GM15510 (cell line): ENCODE data around the gene SPACA4.

Experiments used
- POLR2A ChIP-seq: IDR thresholded peaks from 3 replicates; pipeline ENCODE4 v1.6.1; 2011; ENCODE audit warnings: borderline replicate concordance; ENCODE audit not compliant: insufficient read length; ENCODE audit errors: extremely low read depth

Gene SPACA4

DNA sequence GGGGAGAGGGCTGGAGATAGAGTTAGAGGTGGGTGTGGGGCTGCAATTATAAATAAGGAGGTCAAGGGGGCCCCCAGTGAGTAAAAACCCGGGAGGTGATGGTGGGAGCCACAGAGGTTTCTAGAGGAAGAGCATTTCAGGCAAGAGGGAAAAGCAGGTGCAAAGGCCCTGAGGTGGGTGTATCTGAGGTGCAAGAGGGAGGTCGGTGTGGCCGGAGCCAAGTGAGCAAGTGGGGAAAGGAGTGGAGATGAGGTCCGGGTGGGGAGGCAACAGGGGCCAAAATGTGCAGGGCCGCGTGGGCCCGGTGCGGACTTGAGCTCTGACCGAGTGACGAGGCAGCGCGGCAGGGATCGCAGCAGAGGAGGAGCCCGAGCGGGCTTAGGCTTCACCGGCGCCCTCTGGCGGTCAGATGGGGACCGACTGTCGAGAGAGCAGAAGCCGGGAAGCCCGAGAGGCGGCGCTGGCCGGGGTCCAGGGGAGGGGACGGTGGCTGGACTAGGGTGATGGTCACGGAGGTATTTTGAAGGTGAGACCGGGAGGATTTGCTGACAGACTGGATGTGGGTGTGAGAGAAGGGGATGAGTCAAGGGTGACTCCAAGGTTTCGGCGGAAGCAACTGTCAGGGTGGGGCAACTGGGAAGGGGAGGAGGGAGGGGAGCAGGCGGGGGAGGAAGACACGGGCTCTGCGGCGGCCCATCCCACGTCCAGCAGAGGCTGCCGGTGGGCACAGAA, 17.7 kb upstream of the SPACA4 start:
- no peak for TF ChIP-seq POLR2A

DNA sequence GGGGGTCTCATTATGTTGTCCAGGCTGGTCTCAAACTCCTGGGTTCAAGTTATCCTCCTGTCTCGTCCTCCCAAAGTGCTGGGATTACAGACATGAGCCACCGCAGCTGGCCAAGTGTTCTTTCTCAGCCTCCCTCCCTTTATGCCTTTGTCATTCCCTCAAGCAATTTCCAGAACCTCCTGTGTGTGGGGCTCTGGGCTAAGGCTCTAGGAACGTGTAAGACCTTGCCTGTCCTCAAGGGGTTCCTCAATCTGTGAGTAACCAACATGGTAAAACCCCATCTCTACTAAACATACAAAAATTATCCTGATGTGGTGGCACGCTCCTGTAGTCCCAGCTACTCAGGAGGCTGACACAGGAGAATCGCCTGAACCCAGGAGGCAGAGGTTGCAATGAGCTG, 15.5 kb upstream of the SPACA4 start:
- no peak for TF ChIP-seq POLR2A

DNA sequence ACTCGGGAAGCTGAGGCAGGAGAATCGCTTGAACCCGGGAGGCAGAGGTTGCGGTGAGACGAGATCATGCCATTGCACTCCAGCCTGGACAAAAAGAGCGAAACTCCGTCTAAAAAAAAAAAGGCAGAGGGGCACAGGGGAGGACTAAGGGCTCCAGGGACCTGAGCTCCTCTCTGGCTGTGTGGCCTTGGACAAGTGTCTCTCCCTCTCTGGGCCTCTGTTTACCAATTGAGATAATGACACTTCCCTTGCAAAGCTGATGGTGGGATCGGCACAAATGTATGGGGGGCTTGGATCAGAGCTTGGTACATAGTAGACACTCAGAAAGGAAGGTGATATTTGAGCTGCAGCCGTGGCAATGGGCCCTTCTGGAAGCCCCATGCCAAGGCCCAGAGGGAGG, 11.4 kb upstream of the SPACA4 start:
- TF ChIP-seq POLR2A, result no peak

DNA sequence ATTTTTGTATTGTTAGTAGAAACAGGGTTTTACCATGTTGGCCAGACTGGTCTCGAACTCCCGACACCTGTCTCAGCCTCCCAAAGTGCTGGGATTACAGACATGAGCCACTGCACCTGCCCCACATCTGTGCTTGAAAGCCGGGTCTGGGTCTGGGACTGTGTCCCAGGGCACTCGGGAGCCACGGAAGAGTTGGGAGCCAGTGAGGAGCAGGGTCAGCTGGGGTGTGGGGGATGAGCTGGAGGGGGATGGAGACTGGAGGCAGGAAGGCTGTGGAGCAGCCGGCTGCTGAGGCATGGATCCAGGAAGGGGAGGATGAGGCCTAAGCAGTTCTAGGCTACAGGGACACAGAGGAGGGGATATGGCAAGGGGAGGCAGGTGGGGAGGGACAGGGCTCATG, 10.7 kb upstream of the SPACA4 start:
- TF ChIP-seq POLR2A, result no peak

DNA sequence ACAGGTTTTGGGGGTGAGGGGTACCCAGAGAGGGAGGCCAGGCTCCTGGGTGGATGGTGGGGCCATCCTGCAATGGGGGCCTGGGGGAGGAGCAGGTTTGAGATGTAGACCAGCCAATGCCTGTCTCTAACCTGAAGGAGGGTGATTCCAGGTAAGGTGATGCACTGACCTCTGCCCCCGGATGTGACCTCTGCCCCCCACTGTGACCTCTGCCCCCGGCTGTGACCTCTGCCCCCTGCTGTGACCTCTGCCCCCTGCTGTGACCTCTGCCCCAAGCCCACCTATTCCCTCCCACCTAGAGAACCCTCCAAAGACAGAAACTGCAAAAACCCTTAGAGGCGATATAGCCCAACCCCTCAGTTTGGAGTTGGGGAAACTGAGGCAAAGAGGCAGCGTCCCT, 10.3 kb upstream of the SPACA4 start:
- no peak for TF ChIP-seq POLR2A

DNA sequence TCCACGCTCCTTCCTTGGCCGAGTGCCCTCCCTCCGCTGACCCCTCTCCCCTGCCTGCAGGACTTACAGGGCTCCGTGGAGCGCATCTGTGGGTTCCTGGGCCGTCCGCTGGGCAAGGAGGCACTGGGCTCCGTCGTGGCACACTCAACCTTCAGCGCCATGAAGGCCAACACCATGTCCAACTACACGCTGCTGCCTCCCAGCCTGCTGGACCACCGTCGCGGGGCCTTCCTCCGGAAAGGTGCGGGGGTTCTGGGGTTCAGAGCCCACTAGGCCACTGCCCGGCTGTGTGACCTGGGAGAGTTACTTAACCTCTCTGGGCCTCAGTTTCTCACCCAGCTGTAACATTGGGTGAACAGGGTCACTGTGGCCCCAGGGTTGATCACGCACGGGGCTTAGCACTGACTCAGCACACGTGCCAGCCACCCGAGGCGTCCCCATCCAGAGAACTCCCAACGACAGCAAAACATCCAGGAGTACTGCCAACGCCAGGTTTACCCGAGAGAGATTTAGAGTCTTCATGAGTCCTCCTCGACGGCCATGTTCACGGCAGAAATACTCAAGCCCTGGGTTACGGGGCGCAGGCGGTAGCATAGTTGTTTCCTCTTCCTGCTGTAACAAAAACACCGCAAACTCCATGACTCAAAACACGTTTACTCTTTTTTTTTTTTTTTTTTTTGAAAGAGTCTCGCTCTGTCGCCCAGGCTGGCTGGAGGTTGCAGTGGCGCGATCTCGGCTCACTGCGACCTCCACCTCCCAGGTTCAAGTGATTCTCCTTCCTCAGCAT, 9.7 kb upstream of the SPACA4 start:
- no peak for TF ChIP-seq POLR2A

DNA sequence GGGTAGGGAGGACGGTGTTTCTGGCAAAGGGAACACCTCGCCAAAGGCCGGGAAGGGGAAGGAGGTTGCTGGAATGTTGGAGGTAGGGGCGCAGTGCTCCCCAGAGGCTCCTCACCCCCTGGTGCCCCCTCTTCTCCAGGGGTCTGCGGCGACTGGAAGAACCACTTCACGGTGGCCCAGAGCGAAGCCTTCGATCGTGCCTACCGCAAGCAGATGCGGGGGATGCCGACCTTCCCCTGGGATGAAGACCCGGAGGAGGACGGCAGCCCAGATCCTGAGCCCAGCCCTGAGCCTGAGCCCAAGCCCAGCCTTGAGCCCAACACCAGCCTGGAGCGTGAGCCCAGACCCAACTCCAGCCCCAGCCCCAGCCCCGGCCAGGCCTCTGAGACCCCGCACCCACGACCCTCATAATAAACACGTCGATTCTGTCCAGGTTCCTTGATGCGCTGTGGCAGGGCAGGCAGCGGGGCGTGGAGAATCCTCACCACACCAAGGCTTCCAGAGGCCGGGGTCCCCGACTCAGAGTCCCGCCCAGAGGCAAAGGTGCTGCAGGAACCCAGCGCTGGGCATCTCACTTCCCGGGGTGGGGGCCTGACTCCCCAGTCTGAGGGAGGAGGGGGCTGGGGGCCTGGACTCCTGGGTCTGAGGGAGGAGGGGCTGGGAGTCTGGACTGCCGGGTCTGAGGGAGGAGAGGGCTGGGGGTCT, 7.4 kb upstream of the SPACA4 start:
- no peak for TF ChIP-seq POLR2A

DNA sequence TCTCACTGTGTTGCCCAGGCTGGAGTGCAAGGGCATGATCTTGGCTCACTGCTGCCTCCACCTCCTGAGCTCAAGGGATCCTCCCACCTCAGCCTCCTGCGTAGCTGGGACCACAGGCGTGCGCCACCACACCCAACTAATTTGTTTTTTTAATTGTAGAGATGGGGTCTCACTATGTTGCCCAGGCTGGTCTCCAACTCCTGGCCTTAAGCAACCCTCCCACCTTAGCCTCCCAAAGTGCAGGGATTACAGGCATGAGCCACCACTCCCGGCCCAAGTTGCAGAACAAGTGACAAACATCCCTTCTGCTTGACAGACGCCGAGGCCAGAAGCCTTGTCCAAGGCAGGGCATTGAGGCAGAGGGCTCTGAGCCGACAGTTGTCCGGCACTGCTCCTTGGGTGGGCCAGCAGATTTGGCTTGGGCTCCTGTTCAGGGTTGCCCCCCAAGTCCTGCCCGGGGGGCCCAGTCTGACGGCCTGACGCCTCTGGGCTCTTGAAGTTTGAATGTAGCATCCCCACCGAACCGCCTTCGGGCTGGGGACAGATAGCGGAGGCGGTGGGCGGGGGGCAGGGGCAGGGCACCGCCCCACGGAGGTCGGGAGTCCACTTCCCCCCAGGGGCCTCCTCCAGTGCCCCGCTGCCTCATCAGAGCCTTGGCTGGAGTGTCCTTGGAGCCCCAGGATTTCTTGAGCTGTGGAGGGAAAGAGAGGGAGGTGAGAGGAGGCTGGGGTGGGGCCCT, 5.7 kb upstream of the SPACA4 start:
- no peak for TF ChIP-seq POLR2A

DNA sequence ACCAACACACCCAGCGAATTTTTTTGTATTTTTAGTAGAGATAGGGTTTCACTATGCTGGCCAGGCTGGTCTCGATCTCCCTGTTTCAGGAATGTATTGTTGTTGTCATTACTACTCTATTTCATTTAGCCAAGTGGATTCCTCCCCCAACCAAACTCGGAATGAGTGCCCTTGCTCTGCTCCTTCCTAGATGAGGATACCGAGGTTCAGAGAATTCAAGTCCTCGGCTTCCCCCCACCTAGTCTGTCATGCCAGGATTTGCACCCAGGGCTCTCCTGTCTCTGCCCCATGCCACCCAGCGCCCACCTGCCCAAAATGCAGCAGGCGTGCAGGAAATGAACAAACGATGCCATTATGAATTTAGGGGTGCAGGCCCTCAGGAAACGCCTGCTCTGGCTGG, 3.5 kb upstream of the SPACA4 start:
- no peak for TF ChIP-seq POLR2A

DNA sequence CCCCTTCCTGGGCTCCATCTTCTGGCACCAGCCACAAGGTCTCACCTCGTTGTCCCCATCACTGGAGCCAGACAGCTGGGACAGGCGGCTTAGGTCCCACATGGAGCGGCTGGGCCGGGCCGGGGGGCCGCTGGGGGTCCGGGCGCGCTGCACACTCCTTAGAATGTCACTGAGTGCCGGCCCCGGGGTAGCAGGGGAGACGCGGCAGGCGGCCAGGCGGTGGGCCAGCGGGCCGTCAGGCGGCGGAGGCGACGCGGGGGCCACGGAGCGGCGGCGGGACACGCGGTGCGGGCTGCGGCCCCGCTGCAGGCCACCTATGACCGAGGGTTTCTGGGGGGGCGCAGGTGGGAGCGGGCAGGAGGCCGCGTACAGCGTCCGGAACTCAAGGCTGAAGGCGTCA, 3.1 kb upstream of the SPACA4 start:
- no peak for TF ChIP-seq POLR2A

DNA sequence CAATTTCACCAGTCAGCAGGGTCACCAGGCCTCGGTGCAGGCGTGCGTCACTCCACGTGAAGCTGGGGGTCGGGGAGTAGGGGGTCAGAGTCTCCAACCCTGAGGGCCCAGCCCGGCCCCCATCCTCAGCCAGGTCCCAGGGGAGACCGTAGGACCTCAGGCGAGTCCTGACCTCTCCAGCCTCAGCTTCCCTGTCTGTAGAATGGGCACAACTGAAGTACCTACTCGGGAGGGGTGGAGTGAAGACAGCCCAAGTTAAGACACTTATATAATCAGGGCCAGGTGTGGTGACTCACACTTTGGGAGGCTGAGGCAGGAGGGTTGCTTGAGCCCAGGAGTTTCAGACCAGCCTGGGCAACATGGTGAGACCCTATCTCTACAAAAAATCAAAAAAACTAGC, 2.7 kb upstream of the SPACA4 start:
- no peak for TF ChIP-seq POLR2A

DNA sequence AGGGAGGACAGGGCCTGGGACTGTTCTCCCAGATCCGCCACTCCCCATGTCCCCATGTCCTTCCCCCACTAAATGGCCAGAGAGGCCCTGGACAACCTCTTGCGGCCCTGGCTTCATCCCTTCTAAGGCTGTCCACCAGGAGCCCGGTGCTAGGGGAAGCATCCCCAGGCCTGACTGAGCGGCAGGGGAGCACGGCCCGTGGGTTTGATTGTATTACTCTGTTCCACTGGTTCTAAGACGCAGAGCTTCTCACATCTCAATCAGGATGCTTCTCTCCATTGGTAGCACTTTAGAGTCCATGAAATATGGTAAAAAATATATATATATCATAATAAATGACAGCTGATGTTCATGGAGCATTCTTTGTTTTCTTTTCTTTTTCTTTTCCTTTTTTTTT, 815 bp downstream of the SPACA4 start:
- TF ChIP-seq POLR2A, result no peak

DNA sequence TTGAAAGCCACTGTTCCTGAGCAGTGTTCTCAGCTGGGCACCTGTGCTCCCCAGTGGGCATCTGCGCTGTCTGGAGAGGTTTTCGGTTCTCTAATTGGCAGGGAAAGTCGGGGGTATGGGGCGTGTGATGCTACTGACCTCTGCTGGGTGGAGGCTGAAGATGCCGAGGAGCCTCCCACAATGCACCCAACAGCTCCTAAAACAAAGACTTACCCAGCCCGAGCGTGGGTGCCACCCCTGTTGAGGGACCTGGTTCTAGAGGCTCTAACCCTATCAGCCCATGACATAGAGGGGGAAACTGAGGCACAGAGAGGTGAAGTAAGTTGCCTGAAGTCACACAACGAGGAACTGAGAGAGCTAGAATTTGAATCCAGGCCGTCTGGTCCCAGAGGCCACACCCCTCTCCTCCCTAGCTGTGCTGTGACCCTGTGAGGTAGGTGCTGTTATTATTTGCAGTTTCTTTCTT, 2.3 kb downstream of the SPACA4 start:
- TF ChIP-seq POLR2A, result no peak

DNA sequence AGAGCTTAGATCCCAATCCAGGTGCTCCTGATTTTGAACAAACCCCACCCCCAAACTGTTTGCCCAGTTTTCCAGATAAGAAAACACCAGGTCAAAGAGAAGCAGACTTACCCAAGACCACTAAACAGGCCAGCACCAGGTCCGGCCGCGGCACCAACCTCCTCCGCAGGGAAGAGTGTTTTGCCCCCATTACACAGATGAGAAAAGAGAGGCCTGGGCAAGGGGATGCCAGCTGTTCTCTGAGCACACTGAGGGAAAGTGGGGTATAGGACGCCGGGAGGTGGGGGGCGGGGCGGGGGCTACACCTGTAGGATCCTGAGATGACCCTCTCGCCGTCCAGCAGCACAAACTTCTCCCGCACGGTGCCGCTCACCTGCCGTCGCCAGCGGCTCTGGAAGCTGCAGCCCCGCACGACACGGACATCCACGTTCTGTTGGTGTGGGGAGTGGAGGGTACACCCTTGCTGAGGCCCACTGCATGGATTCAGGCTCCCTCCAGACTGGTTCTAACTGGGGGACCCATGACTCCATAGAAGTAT, 3.1 kb downstream of the SPACA4 start:
- no peak for TF ChIP-seq POLR2A
